ENCODE data around the gene SERINC2.

DNA sequence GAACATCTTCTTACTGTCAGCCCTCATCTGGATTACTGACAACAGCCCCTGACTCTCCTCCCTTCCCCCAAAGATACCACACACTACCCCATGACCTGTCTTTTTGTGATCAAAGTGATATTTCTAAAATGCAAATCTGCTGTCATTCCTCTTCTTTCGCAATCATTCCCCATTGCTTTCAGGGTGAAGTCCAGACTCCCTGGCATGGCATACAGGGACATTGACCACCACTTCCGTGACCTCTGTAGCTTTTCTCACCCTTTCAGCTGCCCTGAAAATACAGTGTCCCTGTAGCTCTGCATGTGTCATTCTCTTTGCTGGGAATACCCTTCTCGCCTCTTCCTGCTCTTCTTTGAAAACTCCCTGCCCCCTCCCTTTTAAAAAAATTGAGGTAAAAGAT, 4.1 kb downstream of the SERINC2 start:
- TF ChIP-seq POLR2A (IDR thresholded peaks at IDR 0.05; ENCODE audit: control extremely low read depth in 1 of 2, low read depth in 2 of 2, low read length in 2 of 2) (no peak), SRF (IDR thresholded peaks at IDR 0.05; ENCODE audit: low read depth, low read length) (no peak), ZNF274 (IDR thresholded peaks at IDR 0.05; ENCODE audit: borderline replicate concordance, extremely low read depth, low read length) (no peak), EZH2 (IDR thresholded peaks at IDR 0.05; ENCODE audit: low read depth, low read length, severe bottlenecking) (no peak), YY1 (IDR thresholded peaks at IDR 0.05; ENCODE audit: low read depth, low read length) (no peak), BRCA1 (IDR thresholded peaks at IDR 0.05; ENCODE audit: low read depth, low read length) (no peak)
- TF ChIP-seq, protein P1, sequence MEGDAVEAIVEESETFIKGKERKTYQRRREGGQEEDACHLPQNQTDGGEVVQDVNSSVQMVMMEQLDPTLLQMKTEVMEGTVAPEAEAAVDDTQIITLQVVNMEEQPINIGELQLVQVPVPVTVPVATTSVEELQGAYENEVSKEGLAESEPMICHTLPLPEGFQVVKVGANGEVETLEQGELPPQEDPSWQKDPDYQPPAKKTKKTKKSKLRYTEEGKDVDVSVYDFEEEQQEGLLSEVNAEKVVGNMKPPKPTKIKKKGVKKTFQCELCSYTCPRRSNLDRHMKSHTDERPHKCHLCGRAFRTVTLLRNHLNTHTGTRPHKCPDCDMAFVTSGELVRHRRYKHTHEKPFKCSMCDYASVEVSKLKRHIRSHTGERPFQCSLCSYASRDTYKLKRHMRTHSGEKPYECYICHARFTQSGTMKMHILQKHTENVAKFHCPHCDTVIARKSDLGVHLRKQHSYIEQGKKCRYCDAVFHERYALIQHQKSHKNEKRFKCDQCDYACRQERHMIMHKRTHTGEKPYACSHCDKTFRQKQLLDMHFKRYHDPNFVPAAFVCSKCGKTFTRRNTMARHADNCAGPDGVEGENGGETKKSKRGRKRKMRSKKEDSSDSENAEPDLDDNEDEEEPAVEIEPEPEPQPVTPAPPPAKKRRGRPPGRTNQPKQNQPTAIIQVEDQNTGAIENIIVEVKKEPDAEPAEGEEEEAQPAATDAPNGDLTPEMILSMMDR (IDR thresholded peaks at IDR 0.05; ENCODE audit: control extremely low read depth in 1 of 3, insufficient read depth in 1 of 3, low read depth in 1 of 3, low read length in 3 of 3): no peak
